ENCODE data around the gene MBD3L2. TPM values are rescaled to one million over a fixed set of nuclear protein-coding genes. Genes with fewer than 3 reads are reported as not detected.
"Not testable (repeated sequence)": the region's sequence is repeated elsewhere in the genome, so short reads cannot be mapped to it uniquely, and the experiment has no call there.

The MBD3L2 gene
- total RNA-seq, 1 donor from 2014 or later: 0.57 TPM

GRCh38 chr19:7041563-7041962 lies 7.6 kb upstream of the MBD3L2 start:
- not testable (repeated sequence) for DNase-seq (ENCODE audit: low read depth); H3K9me3 ChIP-seq (ENCODE audit: insufficient read depth, low read depth, low read length); H3K27me3 ChIP-seq (ENCODE audit: insufficient read depth, low read length); H3K4me1 Mint-ChIP-seq (ENCODE audit: low read depth, unreplicated experiment); H3K9ac ChIP-seq (ENCODE audit: low read length); H3K79me2 ChIP-seq (ENCODE audit: insufficient read depth, low read length); H3K4me3 ChIP-seq (ENCODE audit: insufficient read depth, low read depth, low read length); H3K27me3 Mint-ChIP-seq (ENCODE audit: low read depth, unreplicated experiment); H3K27ac ChIP-seq (ENCODE audit: low read depth, low read length); FAIRE-seq; H3K4me1 ChIP-seq (ENCODE audit: insufficient read depth, low read length); H2AFZ ChIP-seq (ENCODE audit: low read depth, low read length); H3K4me2 ChIP-seq (ENCODE audit: low read length); H3K27ac Mint-ChIP-seq (ENCODE audit: unreplicated experiment); H3K4me3 Mint-ChIP-seq (ENCODE audit: unreplicated experiment); H4K20me1 ChIP-seq (ENCODE audit: insufficient read depth, low read length); H3K9me3 Mint-ChIP-seq (ENCODE audit: unreplicated experiment); H3K36me3 ChIP-seq (ENCODE audit: insufficient read depth, low read length); H3K36me3 Mint-ChIP-seq (ENCODE audit: low read depth, unreplicated experiment)

GRCh38 chr19:7051421-7051820 lies 2.3 kb downstream of the MBD3L2 start:
- not testable (repeated sequence) for H2AFZ ChIP-seq (ENCODE audit: low read depth, low read length); H3K4me1 Mint-ChIP-seq (ENCODE audit: low read depth, unreplicated experiment); H3K27ac Mint-ChIP-seq (ENCODE audit: unreplicated experiment); H3K4me3 Mint-ChIP-seq (ENCODE audit: unreplicated experiment); H4K20me1 ChIP-seq (ENCODE audit: insufficient read depth, low read length); H3K27me3 Mint-ChIP-seq (ENCODE audit: low read depth, unreplicated experiment); FAIRE-seq; H3K4me1 ChIP-seq (ENCODE audit: insufficient read depth, low read length); H3K79me2 ChIP-seq (ENCODE audit: insufficient read depth, low read length); H3K4me2 ChIP-seq (ENCODE audit: low read length); H3K27me3 ChIP-seq (ENCODE audit: insufficient read depth, low read length); H3K36me3 Mint-ChIP-seq (ENCODE audit: low read depth, unreplicated experiment); H3K9ac ChIP-seq (ENCODE audit: low read length); H3K9me3 ChIP-seq (ENCODE audit: insufficient read depth, low read depth, low read length); H3K27ac ChIP-seq (ENCODE audit: low read depth, low read length); H3K9me3 Mint-ChIP-seq (ENCODE audit: unreplicated experiment); H3K4me3 ChIP-seq (ENCODE audit: insufficient read depth, low read depth, low read length); H3K36me3 ChIP-seq (ENCODE audit: insufficient read depth, low read length); DNase-seq (ENCODE audit: low read depth)

- H3K27ac ChIP-seq (ENCODE audit: low read depth, low read length); H3K4me3 ChIP-seq (ENCODE audit: insufficient read depth, low read depth, low read length); H3K9ac ChIP-seq (ENCODE audit: low read length); H3K27ac Mint-ChIP-seq (ENCODE audit: unreplicated experiment); H3K27me3 ChIP-seq (ENCODE audit: insufficient read depth, low read length); H3K4me3 Mint-ChIP-seq (ENCODE audit: unreplicated experiment); H3K4me1 ChIP-seq (ENCODE audit: insufficient read depth, low read length); H3K9me3 ChIP-seq (ENCODE audit: insufficient read depth, low read depth, low read length); DNase-seq (ENCODE audit: low read depth); H3K27me3 Mint-ChIP-seq (ENCODE audit: low read depth, unreplicated experiment); H3K9me3 Mint-ChIP-seq (ENCODE audit: unreplicated experiment); FAIRE-seq; H4K20me1 ChIP-seq (ENCODE audit: insufficient read depth, low read length); H3K79me2 ChIP-seq (ENCODE audit: insufficient read depth, low read length); H2AFZ ChIP-seq (ENCODE audit: low read depth, low read length); H3K36me3 ChIP-seq (ENCODE audit: insufficient read depth, low read length); H3K4me1 Mint-ChIP-seq (ENCODE audit: low read depth, unreplicated experiment); H3K4me2 ChIP-seq (ENCODE audit: low read length); H3K36me3 Mint-ChIP-seq (ENCODE audit: low read depth, unreplicated experiment): not testable (repeated sequence)
These were observed 3.8 kb downstream of the MBD3L2 start for GRCh38 chr19:7052896-7053295.

GRCh38 chr19:7054635-7055368 lies 5.7 kb downstream of the MBD3L2 start:
- not testable (repeated sequence) for H3K27me3 ChIP-seq (ENCODE audit: insufficient read depth, low read length); H4K20me1 ChIP-seq (ENCODE audit: insufficient read depth, low read length); FAIRE-seq; H3K4me3 ChIP-seq (ENCODE audit: insufficient read depth, low read depth, low read length); H3K4me3 Mint-ChIP-seq (ENCODE audit: unreplicated experiment); H3K9ac ChIP-seq (ENCODE audit: low read length); H3K9me3 ChIP-seq (ENCODE audit: insufficient read depth, low read depth, low read length); H3K79me2 ChIP-seq (ENCODE audit: insufficient read depth, low read length); H3K27me3 Mint-ChIP-seq (ENCODE audit: low read depth, unreplicated experiment); H3K9me3 Mint-ChIP-seq (ENCODE audit: unreplicated experiment); H2AFZ ChIP-seq (ENCODE audit: low read depth, low read length); H3K27ac ChIP-seq (ENCODE audit: low read depth, low read length); H3K36me3 Mint-ChIP-seq (ENCODE audit: low read depth, unreplicated experiment); H3K4me2 ChIP-seq (ENCODE audit: low read length); DNase-seq (ENCODE audit: low read depth); H3K36me3 ChIP-seq (ENCODE audit: insufficient read depth, low read length); H3K4me1 ChIP-seq (ENCODE audit: insufficient read depth, low read length); H3K4me1 Mint-ChIP-seq (ENCODE audit: low read depth, unreplicated experiment); H3K27ac Mint-ChIP-seq (ENCODE audit: unreplicated experiment)

- not testable (repeated sequence) for H3K4me1 Mint-ChIP-seq (ENCODE audit: low read depth, unreplicated experiment); H3K9ac ChIP-seq (ENCODE audit: low read length); H3K36me3 ChIP-seq (ENCODE audit: insufficient read depth, low read length); H3K4me2 ChIP-seq (ENCODE audit: low read length); H3K27ac ChIP-seq (ENCODE audit: low read depth, low read length); H3K27me3 ChIP-seq (ENCODE audit: insufficient read depth, low read length); DNase-seq (ENCODE audit: low read depth); H3K36me3 Mint-ChIP-seq (ENCODE audit: low read depth, unreplicated experiment); H3K9me3 ChIP-seq (ENCODE audit: insufficient read depth, low read depth, low read length); H3K79me2 ChIP-seq (ENCODE audit: insufficient read depth, low read length); H3K27ac Mint-ChIP-seq (ENCODE audit: unreplicated experiment); H2AFZ ChIP-seq (ENCODE audit: low read depth, low read length); H3K27me3 Mint-ChIP-seq (ENCODE audit: low read depth, unreplicated experiment); H3K4me3 Mint-ChIP-seq (ENCODE audit: unreplicated experiment); H4K20me1 ChIP-seq (ENCODE audit: insufficient read depth, low read length); FAIRE-seq; H3K4me3 ChIP-seq (ENCODE audit: insufficient read depth, low read depth, low read length); H3K9me3 Mint-ChIP-seq (ENCODE audit: unreplicated experiment); H3K4me1 ChIP-seq (ENCODE audit: insufficient read depth, low read length)
These were observed 6.6 kb downstream of the MBD3L2 start for GRCh38 chr19:7055679-7056078.

- not testable (repeated sequence) for H3K36me3 ChIP-seq (ENCODE audit: insufficient read depth, low read length); FAIRE-seq; H3K4me1 Mint-ChIP-seq (ENCODE audit: low read depth, unreplicated experiment); H3K79me2 ChIP-seq (ENCODE audit: insufficient read depth, low read length); H3K4me1 ChIP-seq (ENCODE audit: insufficient read depth, low read length); H3K9ac ChIP-seq (ENCODE audit: low read length); DNase-seq (ENCODE audit: low read depth); H3K36me3 Mint-ChIP-seq (ENCODE audit: low read depth, unreplicated experiment); H3K4me2 ChIP-seq (ENCODE audit: low read length); H2AFZ ChIP-seq (ENCODE audit: low read depth, low read length); H3K4me3 ChIP-seq (ENCODE audit: insufficient read depth, low read depth, low read length); H3K9me3 ChIP-seq (ENCODE audit: insufficient read depth, low read depth, low read length); H3K27me3 Mint-ChIP-seq (ENCODE audit: low read depth, unreplicated experiment); H3K4me3 Mint-ChIP-seq (ENCODE audit: unreplicated experiment); H3K27ac Mint-ChIP-seq (ENCODE audit: unreplicated experiment); H3K27me3 ChIP-seq (ENCODE audit: insufficient read depth, low read length); H4K20me1 ChIP-seq (ENCODE audit: insufficient read depth, low read length); H3K9me3 Mint-ChIP-seq (ENCODE audit: unreplicated experiment); H3K27ac ChIP-seq (ENCODE audit: low read depth, low read length)
These were observed 7.2 kb downstream of the MBD3L2 start for GRCh38 chr19:7056371-7056770.
